K562 (cell line): Measurements from ENCODE around the gene ZC3H10. TPM values are rescaled to one million over a fixed set of nuclear protein-coding genes. Genes with fewer than 3 reads are reported as not detected.

ENCODE experiments used
- BCL6 ChIP-seq: fragments of 250-450 bp; sonication (Bioruptor Pico); IDR thresholded peaks from 2 replicates; pipeline ENCODE4 v1.4.0; 2020
- CBX2 ChIP-seq: fragments of 200-600 bp; sonication (generic); IDR thresholded peaks from one replicate; pipeline ENCODE4 v1.6.1; 2012; ENCODE audit warnings: mild to moderate bottlenecking, low read length, inconsistent platforms; ENCODE audit not compliant: insufficient read depth, poor library complexity, severe bottlenecking
- FOS ChIP-seq: IDR thresholded peaks from 3 replicates; pipeline ENCODE4 v1.6.1; 2011; ENCODE audit not compliant: insufficient read length; ENCODE audit errors: extremely low read depth
- HMG20B ChIP-seq: fragments of 250-450 bp; sonication (Bioruptor Pico); IDR thresholded peaks from 2 replicates; pipeline ENCODE4 v1.5.0; 2021; ENCODE audit warnings: mild to moderate bottlenecking
- JUNB ChIP-seq: fragments of 450-650 bp; formaldehyde crosslinking; conservative IDR thresholded peaks from 2 replicates; pipeline ENCODE4 v1.4.0; 2020; ENCODE audit warnings: mild to moderate bottlenecking
- POLR2H ChIP-seq: IDR thresholded peaks from 2 replicates; pipeline ENCODE4 v1.6.1; 2016; ENCODE audit warnings: missing genetic modification characterization, low read depth, mild to moderate bottlenecking, control low read depth, missing compliant biosample characterization, moderate library complexity
- POLR3A ChIP-seq: IDR thresholded peaks from 2 replicates; pipeline ENCODE4 v1.6.1; 2011; ENCODE audit warnings: borderline replicate concordance, mild to moderate bottlenecking, moderate library complexity; ENCODE audit not compliant: insufficient read length, insufficient read depth; ENCODE audit errors: extremely low read depth
- PRMT5 ChIP-seq: sonication (generic); formaldehyde crosslinking; IDR thresholded peaks from 2 replicates; pipeline ENCODE4 v1.5.0; 2020; ENCODE audit warnings: missing genetic modification reagents
- RUNX1 ChIP-seq: sonication (generic); IDR thresholded peaks from 2 replicates; pipeline ENCODE4 v1.6.1; 2016; ENCODE audit warnings: antibody characterized with exemption, low read depth
- SP1 ChIP-seq: sonication (generic); formaldehyde crosslinking; IDR thresholded peaks from 2 replicates; pipeline ENCODE4 v1.8.1; 2022; ENCODE audit warnings: mild to moderate bottlenecking, missing genetic modification reagents
- STAT5A ChIP-seq: IDR thresholded peaks from 2 replicates; pipeline ENCODE4 v1.6.1; 2012; ENCODE audit warnings: low read length, inconsistent platforms, borderline replicate concordance
- ZNF589 ChIP-seq: fragments of 200-800 bp; sonication (Bioruptor generic); IDR thresholded peaks from 2 replicates; pipeline ENCODE4 v1.6.1; 2016; ENCODE audit warnings: low read depth, missing genetic modification characterization, missing compliant biosample characterization
- ZNF668 ChIP-seq: fragments of 250-450 bp; sonication (Bioruptor Pico); IDR thresholded peaks from 2 replicates; pipeline ENCODE4 v1.8.0; 2022; ENCODE audit warnings: mild to moderate bottlenecking, inconsistent platforms
- polyA plus RNA-seq, 8 experiments: library from polyadenylated mRNA; depleted of rRNA in 4 of 8; stranded (reverse) in 5 of 8; unstranded in 3 of 8; fragments of >200 nt; fragmentation: Nextera tagmentation in 2 of 8; fragmentation: Illumina TruSeq in 1 of 8; extraction: Ambion mirVana in 2 of 8; extraction: Trizol in 1 of 8; gene quantifications; 2 replicates each; pipeline versions ENCODE4 v1.2.1 to v1.2.3, GENCODE V29; 2011 to 2014; ENCODE audit warnings: inconsistent platforms in 1 of 8, missing spikeins in 1 of 8
- total RNA-seq, 7 experiments: library from RNA; depleted of rRNA in 6 of 7; stranded (reverse); fragments of >200 nt in 6 of 7; fragmentation: Illumina TruSeq in 2 of 7; extraction: Trizol in 2 of 7; gene quantifications; 2 replicates each; pipeline versions ENCODE4 v1.2.1 to v1.2.3, GENCODE V29; 2011 to 2021; ENCODE audit warnings: low replicate concordance in 1 of 7
- TF ChIP-seq, protein P1 (sequence below), 2 experiments: fragments of 450-650 bp; IDR thresholded peaks; 2 replicates each; pipeline ENCODE4 v1.6.1; 2018; ENCODE audit warnings: mild to moderate bottlenecking in 2 of 2, low read depth in 1 of 2; ENCODE audit not compliant: partially characterized antibody in 2 of 2
- TF ChIP-seq, protein P2 (sequence below), 2 experiments: IDR thresholded peaks in 1 of 2; conservative IDR thresholded peaks in 1 of 2; 2 replicates each; pipeline ENCODE4 v1.6.1; 2016; ENCODE audit warnings: low read depth in 2 of 2, mild to moderate bottlenecking in 1 of 2, missing compliant biosample characterization in 1 of 2, missing genetic modification characterization in 1 of 2, moderate library complexity in 1 of 2
- TF ChIP-seq, protein P3 (sequence below): fragments of 450-650 bp; formaldehyde crosslinking; IDR thresholded peaks from 2 replicates; pipeline ENCODE4 v1.4.0; 2022; ENCODE audit warnings: missing genetic modification characterization
- TF ChIP-seq, protein P4 (sequence below): fragments of 250-450 bp; sonication (Bioruptor Pico); IDR thresholded peaks from 2 replicates; pipeline ENCODE4 v1.8.0; 2021; ENCODE audit warnings: mild to moderate bottlenecking, moderate library complexity

ZC3H10 gene
- total and polyA plus RNA-seq, 9 of the 15 experiments (the other 6 are each of a cell fraction or from before 2014, with no cell fraction given), result 0.31 to 4.1 (median 1.6) TPM

DNA sequence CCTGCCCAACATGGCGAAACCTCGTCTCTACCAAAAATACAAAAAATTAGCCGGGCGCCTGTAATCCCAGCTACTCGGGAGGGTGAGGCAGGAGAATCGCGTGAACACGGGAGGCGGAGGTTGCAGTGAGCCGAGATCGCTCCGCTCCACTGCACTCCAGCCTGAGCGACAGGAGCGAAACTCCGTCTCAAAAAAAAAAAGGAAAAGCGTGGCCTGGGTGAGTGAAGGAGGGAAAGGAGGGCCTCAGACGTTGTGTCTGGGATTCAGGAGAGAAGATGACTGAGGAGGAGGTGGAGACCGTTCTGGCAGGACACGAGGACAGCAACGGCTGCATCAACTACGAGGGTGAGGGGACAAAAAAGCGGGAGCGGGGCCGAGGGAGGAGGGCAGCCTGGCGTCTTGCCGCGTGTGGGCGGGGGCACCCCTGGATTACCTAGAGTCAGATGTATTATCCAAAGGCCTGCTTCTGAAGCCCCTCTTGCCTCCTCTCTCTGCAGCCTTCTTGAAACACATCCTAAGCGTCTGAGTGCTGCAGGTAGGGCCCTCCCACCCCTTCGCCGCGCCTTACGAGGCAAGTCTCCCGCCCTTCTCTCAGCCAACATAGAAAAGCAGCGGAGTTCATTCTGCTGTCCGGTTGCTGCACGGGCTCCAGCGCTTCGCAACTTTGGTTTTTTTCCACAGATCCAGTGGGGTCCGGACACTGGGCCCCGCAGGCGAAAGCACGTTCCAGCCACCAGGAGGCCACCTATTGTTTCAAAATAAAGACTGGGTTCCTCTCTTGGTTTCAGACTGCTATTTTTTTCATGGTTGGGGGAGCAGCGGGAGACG, 39.3 kb downstream of the ZC3H10 start (continued):
- TF ChIP-seq, protein P1, sequence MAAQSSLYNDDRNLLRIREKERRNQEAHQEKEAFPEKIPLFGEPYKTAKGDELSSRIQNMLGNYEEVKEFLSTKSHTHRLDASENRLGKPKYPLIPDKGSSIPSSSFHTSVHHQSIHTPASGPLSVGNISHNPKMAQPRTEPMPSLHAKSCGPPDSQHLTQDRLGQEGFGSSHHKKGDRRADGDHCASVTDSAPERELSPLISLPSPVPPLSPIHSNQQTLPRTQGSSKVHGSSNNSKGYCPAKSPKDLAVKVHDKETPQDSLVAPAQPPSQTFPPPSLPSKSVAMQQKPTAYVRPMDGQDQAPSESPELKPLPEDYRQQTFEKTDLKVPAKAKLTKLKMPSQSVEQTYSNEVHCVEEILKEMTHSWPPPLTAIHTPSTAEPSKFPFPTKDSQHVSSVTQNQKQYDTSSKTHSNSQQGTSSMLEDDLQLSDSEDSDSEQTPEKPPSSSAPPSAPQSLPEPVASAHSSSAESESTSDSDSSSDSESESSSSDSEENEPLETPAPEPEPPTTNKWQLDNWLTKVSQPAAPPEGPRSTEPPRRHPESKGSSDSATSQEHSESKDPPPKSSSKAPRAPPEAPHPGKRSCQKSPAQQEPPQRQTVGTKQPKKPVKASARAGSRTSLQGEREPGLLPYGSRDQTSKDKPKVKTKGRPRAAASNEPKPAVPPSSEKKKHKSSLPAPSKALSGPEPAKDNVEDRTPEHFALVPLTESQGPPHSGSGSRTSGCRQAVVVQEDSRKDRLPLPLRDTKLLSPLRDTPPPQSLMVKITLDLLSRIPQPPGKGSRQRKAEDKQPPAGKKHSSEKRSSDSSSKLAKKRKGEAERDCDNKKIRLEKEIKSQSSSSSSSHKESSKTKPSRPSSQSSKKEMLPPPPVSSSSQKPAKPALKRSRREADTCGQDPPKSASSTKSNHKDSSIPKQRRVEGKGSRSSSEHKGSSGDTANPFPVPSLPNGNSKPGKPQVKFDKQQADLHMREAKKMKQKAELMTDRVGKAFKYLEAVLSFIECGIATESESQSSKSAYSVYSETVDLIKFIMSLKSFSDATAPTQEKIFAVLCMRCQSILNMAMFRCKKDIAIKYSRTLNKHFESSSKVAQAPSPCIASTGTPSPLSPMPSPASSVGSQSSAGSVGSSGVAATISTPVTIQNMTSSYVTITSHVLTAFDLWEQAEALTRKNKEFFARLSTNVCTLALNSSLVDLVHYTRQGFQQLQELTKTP (IDR thresholded peaks at IDR 0.05; ENCODE audit: low read depth in 1 of 2, partially characterized antibody in 2 of 2), result peak in 1 of 2 experiments; percentile 47
- TF ChIP-seq BCL6 (CRISPR knock-in tag), result no peak
- no peak for TF ChIP-seq POLR3A
- TF ChIP-seq PRMT5 (CRISPR knock-in tag), result no peak
- TF ChIP-seq STAT5A, result no peak
- TF ChIP-seq POLR2H (tag), result no peak
- TF ChIP-seq FOS, result no peak
- TF ChIP-seq JUNB (CRISPR knock-in tag), result no peak
- TF ChIP-seq, protein P2, sequence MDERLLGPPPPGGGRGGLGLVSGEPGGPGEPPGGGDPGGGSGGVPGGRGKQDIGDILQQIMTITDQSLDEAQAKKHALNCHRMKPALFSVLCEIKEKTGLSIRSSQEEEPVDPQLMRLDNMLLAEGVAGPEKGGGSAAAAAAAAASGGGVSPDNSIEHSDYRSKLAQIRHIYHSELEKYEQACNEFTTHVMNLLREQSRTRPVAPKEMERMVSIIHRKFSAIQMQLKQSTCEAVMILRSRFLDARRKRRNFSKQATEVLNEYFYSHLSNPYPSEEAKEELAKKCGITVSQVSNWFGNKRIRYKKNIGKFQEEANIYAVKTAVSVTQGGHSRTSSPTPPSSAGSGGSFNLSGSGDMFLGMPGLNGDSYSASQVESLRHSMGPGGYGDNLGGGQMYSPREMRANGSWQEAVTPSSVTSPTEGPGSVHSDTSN (CRISPR knock-in tag; IDR thresholded peaks at IDR 0.05; ENCODE audit: low read depth), result no peak
- TF ChIP-seq, protein P2 (tag; conservative IDR thresholded peaks at IDR 0.05; ENCODE audit: low read depth), result no peak
- no peak for TF ChIP-seq CBX2
- no peak for TF ChIP-seq ZNF668 (CRISPR knock-in tag)
- TF ChIP-seq RUNX1, result no peak
- TF ChIP-seq, protein P3, sequence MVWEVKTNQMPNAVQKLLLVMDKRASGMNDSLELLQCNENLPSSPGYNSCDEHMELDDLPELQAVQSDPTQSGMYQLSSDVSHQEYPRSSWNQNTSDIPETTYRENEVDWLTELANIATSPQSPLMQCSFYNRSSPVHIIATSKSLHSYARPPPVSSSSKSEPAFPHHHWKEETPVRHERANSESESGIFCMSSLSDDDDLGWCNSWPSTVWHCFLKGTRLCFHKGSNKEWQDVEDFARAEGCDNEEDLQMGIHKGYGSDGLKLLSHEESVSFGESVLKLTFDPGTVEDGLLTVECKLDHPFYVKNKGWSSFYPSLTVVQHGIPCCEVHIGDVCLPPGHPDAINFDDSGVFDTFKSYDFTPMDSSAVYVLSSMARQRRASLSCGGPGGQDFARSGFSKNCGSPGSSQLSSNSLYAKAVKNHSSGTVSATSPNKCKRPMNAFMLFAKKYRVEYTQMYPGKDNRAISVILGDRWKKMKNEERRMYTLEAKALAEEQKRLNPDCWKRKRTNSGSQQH (CRISPR knock-in tag), result no peak
- no peak for TF ChIP-seq SP1 (CRISPR knock-in tag)
- no peak for TF ChIP-seq ZNF589 (CRISPR knock-in tag)
- TF ChIP-seq HMG20B (CRISPR knock-in tag), result no peak
- TF ChIP-seq, protein P4, sequence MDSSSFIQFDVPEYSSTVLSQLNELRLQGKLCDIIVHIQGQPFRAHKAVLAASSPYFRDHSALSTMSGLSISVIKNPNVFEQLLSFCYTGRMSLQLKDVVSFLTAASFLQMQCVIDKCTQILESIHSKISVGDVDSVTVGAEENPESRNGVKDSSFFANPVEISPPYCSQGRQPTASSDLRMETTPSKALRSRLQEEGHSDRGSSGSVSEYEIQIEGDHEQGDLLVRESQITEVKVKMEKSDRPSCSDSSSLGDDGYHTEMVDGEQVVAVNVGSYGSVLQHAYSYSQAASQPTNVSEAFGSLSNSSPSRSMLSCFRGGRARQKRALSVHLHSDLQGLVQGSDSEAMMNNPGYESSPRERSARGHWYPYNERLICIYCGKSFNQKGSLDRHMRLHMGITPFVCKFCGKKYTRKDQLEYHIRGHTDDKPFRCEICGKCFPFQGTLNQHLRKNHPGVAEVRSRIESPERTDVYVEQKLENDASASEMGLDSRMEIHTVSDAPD (CRISPR knock-in tag), result no peak
